GM12878 (cell line): ENCODE measurements around the gene S100A2. TPM values are rescaled to one million over a fixed set of nuclear protein-coding genes. Genes with fewer than 3 reads are reported as not detected.

Experiments used
- ATAC-seq: fragments of 200-7000 bp; cut with Tn5 transposase; 3 replicates; pipeline ENCODE4 v1.9.1; 2020; ENCODE audit warnings: mild to moderate bottlenecking, moderate library complexity
- BruUV-seq: library from RNA; stranded (reverse); fragments of 400-500 nt; replicated peaks from 2 replicates; lab custom pipeline; 2021; lab: Mats Ljungman, UMichigan
- CTCF ChIA-PET: fragments of 300-600 bp; sonication (Branson Sonifier 250); formaldehyde crosslinking; extraction: SDS; loops from one replicate; lab custom pipeline; 2021; ENCODE audit warnings: inconsistent platforms; lab: Yijun Ruan, JAX
- POLR2A ChIA-PET: fragments of 350-600 bp; formaldehyde crosslinking; extraction: SDS; loops from one replicate; lab custom pipeline; 2021; ENCODE audit warnings: inconsistent platforms; lab: Charles Lee
- RAD21 ChIA-PET: fragments of 300-600 bp; sonication (Branson Sonifier 250); formaldehyde crosslinking; loops from one replicate; lab custom pipeline; 2023; ENCODE audit warnings: antibody characterized with exemption; ENCODE audit not compliant: unreplicated experiment; lab: Charles Lee
- SMC1A ChIA-PET: fragments of 300-600 bp; sonication (Branson Sonifier 250); formaldehyde crosslinking; loops from one replicate; lab custom pipeline; 2023; ENCODE audit not compliant: unreplicated experiment, uncharacterized antibody; lab: Charles Lee
- DNase-seq: peaks from one replicate; pipeline ENCODE4 v3.0.0-alpha.2; 2011; ENCODE audit warnings: low read depth, low spot score
- FAIRE-seq: peaks from 3 replicates; lab custom pipeline; 2011; peaks lifted over from hg19 to GRCh38; lab: Jason Lieb, UNC
- H2AFZ ChIP-seq: 2 replicates; pipeline ENCODE4 v1.6.0; 2011; ENCODE audit warnings: low read depth, low read length, control low read depth; ENCODE audit not compliant: control insufficient read depth
- H3K27ac ChIP-seq: 2 replicates; pipeline ENCODE4 v1.5.1; 2011; ENCODE audit warnings: control low read depth; ENCODE audit not compliant: control insufficient read depth, insufficient read depth
- H3K27me3 ChIP-seq, 2 experiments: replicated peaks in 1 of 2; 2 replicates each; pipeline versions ENCODE4 v1.6.0 to v1.6.1; 2011; ENCODE audit warnings: low read length in 1 of 2; ENCODE audit not compliant: control insufficient read depth in 2 of 2, insufficient read depth in 2 of 2
- H3K36me3 ChIP-seq, 2 experiments: 2 replicates each; pipeline ENCODE4 v1.5.1; 2011; ENCODE audit warnings: low read length in 1 of 2; ENCODE audit not compliant: control insufficient read depth in 2 of 2, insufficient read depth in 2 of 2
- H3K4me1 ChIP-seq: 2 replicates; pipeline ENCODE4 v1.6.1; 2011; ENCODE audit warnings: mild to moderate bottlenecking, low read length, moderate library complexity, mixed read lengths; ENCODE audit not compliant: control insufficient read depth, insufficient read depth
- H3K4me2 ChIP-seq: 2 replicates; pipeline ENCODE4 v1.6.0; 2011; ENCODE audit warnings: control low read depth; ENCODE audit not compliant: control insufficient read depth, insufficient read depth
- H3K4me3 ChIP-seq: fragments of 200-600 bp; sonication (generic); 2 replicates; pipeline ENCODE4 v1.5.1; 2016
- H3K79me2 ChIP-seq: 2 replicates; pipeline ENCODE4 v1.6.0; 2011; ENCODE audit warnings: low read length; ENCODE audit not compliant: control insufficient read depth, insufficient read depth
- H3K9ac ChIP-seq: 2 replicates; pipeline ENCODE4 v1.8.0; 2011; ENCODE audit warnings: low read length, control low read depth, mixed read lengths; ENCODE audit not compliant: control insufficient read depth, insufficient read depth
- H3K9me3 ChIP-seq: replicated peaks from 3 replicates; pipeline ENCODE4 v1.5.1; 2011; ENCODE audit warnings: mild to moderate bottlenecking, low read length; ENCODE audit not compliant: control insufficient read depth, insufficient read depth
- H4K20me1 ChIP-seq: 2 replicates; pipeline ENCODE4 v1.6.0; 2011; ENCODE audit not compliant: control insufficient read depth, insufficient read depth
- FOXM1 ChIP-seq: IDR thresholded peaks from 2 replicates; pipeline ENCODE4 v1.6.1; 2012; ENCODE audit warnings: low read depth, mild to moderate bottlenecking, inconsistent platforms, low read length, moderate library complexity
- MTA3 ChIP-seq: IDR thresholded peaks from 2 replicates; pipeline ENCODE4 v1.6.1; 2012; ENCODE audit warnings: low read length, inconsistent platforms, borderline replicate concordance
- RELA ChIP-seq: fragments of 450-650 bp; IDR thresholded peaks from 2 replicates; pipeline ENCODE4 v1.8.0; 2014; ENCODE audit warnings: borderline replicate concordance; ENCODE audit not compliant: partially characterized antibody
- USF2 ChIP-seq: IDR thresholded peaks from 2 replicates; pipeline ENCODE4 v1.6.1; 2011; ENCODE audit warnings: low read depth, low read length, improper control_type of control experiment, borderline replicate concordance
- ZSCAN29 ChIP-seq: fragments of 450-650 bp; IDR thresholded peaks from 2 replicates; pipeline ENCODE4 v1.6.1; 2017; ENCODE audit warnings: mild to moderate bottlenecking, moderate library complexity
- WGBS: methylation state at CpG from one replicate; pipeline ENCODE4 v1.1.6; 2016; ENCODE audit warnings: low lambda C conversion rate; ENCODE audit not compliant: insufficient replicate concordance, insufficient coverage; ENCODE audit errors: missing lambda C conversion rate; 5-methylcytosine and 5-hydroxymethylcytosine counted together
- in situ Hi-C: fragments of 300-500 bp; cut with MboI; formaldehyde crosslinking; loops from 9 replicates; pipeline ENCODE4 v1.14.3; 2018; ENCODE audit warnings: mixed read lengths
- intact Hi-C: fragments of 100-400 bp; cut with micrococcal nuclease; formaldehyde crosslinking; loops from one replicate; pipeline ENCODE4 v1.14.2; 2022; ENCODE audit not compliant: unreplicated experiment
- polyA plus RNA-seq, 11 experiments: library from polyadenylated mRNA; depleted of rRNA in 4 of 11; unstranded in 6 of 11; stranded (reverse) in 5 of 11; fragments of >200 nt; fragmentation: Nextera tagmentation in 4 of 11; fragmentation: Illumina TruSeq in 1 of 11; extraction: Ambion mirVana in 4 of 11; extraction: Trizol in 1 of 11; gene quantifications; 1 replicate in 1 of 11; 2 replicates in 10 of 11; pipeline versions ENCODE4 v1.2.1 to v1.2.3, GENCODE V29; 2011 to 2016; ENCODE audit warnings: inconsistent platforms in 2 of 11, missing spikeins in 2 of 11, low read depth in 1 of 11
- total RNA-seq, 4 experiments: library from RNA; depleted of rRNA in 3 of 4; stranded (reverse); fragments of >200 nt in 3 of 4; fragmentation: Illumina TruSeq in 1 of 4; extraction: Trizol in 1 of 4; gene quantifications; 2 replicates each; pipeline versions ENCODE4 v1.2.1 to v1.2.3, GENCODE V29; 2013 to 2021

S100A2 gene
- total and polyA plus RNA-seq, 10 of the 15 experiments (the other 5 are each of a cell fraction or from before 2014, with no cell fraction given) = 0.11 to 1.5 (median 0.59) TPM; not detected in 2

- DNase-seq = no peak
- H3K27me3 ChIP-seq = no peaks in the 10 kb centered on the region
- H3K4me1 ChIP-seq = peaks cover 22% of the 10 kb centered on the region
- WGBS = 56% methylated on average over 6 of the region's 6 CpGs
- ChIA-PET POLR2A (interaction anchor here (1.1 to 1.3 kb wide), 2 partner anchors 9 to 96 kb away, joined by 4 to 7 read pairs; partner anchors contain the start of gene CHTOP), SMC1A (no interaction called here), CTCF (interaction anchor here (0.7 to 8.6 kb wide), 3 partner anchors 8 to 34 kb away, joined by 3 to 216 read pairs (median 113); partner anchors contain the start of gene S100A2), RAD21 (no interaction called here)
- H3K9me3 ChIP-seq = no peaks in the 10 kb centered on the region
- H4K20me1 ChIP-seq = no peaks in the 10 kb centered on the region
- no peak overlapping the region for H2AFZ ChIP-seq
- no peak overlapping the region for H3K9ac ChIP-seq
- no peak overlapping the region for H3K4me2 ChIP-seq
- ATAC-seq = no peak
- H3K79me2 ChIP-seq = no peaks in the 10 kb centered on the region; the same call in 1 of the 2 replicates
- in situ Hi-C loops = no loop called here
- no peak overlapping the region for H3K4me3 ChIP-seq
- TF ChIP-seq ZSCAN29 (no peak), RELA (no peak), MTA3 (no peak), FOXM1 (no peak), USF2 (no peak)
- no peak overlapping the region for H3K27ac ChIP-seq
- no TSS peak for BruUV-seq
- intact Hi-C loops = no loop called here
- H3K36me3 ChIP-seq = no peaks in the 10 kb centered on the region
- no peak for FAIRE-seq
Measured at GRCh38 chr1:153537376-153537730, 28.3 kb downstream of the S100A2 start.
